Bronchial epithelial cell (primary cell): ENCODE data around the gene NOVA2. TPM values are rescaled to one million over a fixed set of nuclear protein-coding genes. Genes with fewer than 3 reads are reported as not detected.

Experiments
- DNase-seq: peaks from one replicate; pipeline ENCODE4 v3.0.0-alpha.2; 2010; ENCODE audit warnings: low read depth
- FAIRE-seq: peaks from 2 replicates; lab custom pipeline; 2011; peaks lifted over from hg19 to GRCh38; lab: Jason Lieb, UNC
- H3K27me3 ChIP-seq: 2 replicates; pipeline ENCODE4 v1.5.1; 2011; ENCODE audit warnings: low read length; ENCODE audit not compliant: control insufficient read depth, insufficient read depth
- H3K36me3 ChIP-seq: 2 replicates; pipeline ENCODE4 v1.5.1; 2011; ENCODE audit warnings: low read length; ENCODE audit not compliant: control insufficient read depth, insufficient read depth
- H3K4me3 ChIP-seq: 2 replicates; pipeline ENCODE4 v1.5.1; 2011; ENCODE audit warnings: mild to moderate bottlenecking, low read depth, low read length, control low read depth
- total RNA-seq: library from RNA; depleted of rRNA; stranded (reverse); fragments of >200 nt; gene quantifications from 2 replicates; pipeline ENCODE4 v1.2.1, GENCODE V29; 2014
- TF ChIP-seq, protein P1 (sequence below): IDR thresholded peaks from 2 replicates; pipeline ENCODE4 v1.5.1; 2011; ENCODE audit warnings: mild to moderate bottlenecking, moderate library complexity, low read length, control low read depth, inconsistent platforms; ENCODE audit not compliant: insufficient read depth, severe bottlenecking

NOVA2 gene, protein sequence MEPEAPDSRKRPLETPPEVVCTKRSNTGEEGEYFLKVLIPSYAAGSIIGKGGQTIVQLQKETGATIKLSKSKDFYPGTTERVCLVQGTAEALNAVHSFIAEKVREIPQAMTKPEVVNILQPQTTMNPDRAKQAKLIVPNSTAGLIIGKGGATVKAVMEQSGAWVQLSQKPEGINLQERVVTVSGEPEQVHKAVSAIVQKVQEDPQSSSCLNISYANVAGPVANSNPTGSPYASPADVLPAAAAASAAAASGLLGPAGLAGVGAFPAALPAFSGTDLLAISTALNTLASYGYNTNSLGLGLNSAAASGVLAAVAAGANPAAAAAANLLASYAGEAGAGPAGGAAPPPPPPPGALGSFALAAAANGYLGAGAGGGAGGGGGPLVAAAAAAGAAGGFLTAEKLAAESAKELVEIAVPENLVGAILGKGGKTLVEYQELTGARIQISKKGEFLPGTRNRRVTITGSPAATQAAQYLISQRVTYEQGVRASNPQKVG
- total RNA-seq: not detected in 2 replicates

DNA sequence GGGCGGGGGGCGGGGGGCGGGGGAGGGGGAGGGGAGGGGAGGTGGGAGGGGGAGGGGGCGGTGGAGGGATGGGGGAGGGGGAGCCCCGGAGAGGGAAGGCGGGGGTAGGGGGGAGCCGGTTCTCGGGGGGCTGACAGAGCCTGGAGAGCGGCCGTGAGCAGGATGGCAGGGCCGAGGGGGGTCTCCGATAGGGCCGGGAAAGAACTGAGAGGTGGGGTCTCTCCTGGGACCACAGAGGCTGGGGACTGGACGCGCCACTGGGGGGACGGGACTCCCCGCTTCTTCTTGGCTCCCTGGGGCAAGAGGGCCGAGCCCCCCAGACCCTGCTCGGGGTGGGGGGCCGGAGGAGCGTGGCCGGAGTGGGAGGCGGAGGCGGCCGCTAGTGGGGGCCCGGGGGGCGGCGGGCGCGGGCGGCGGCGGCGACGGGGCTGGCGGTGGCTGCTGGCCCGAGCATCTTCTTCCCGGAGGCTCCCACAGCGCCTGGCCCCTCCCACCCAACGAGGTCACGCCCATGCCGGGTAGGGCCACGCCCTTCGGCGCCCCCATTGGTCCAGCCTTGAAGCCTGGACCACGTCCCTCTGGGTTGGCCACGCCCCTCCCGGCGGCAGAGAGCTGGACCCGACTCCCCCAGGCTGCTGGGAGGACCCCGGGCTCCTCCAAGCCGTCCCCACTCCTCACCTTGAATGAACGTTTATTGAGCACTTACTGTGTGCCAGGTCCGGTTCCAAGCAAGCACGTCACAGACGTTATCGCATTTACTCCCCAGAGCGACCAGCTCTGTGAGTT is at the start of gene NOVA2:
Gene NOVA2, minus strand, starts transcription at position 313 of the 786 bp plus-strand sequence. CDS start 514 bp downstream, outside the sequence.
- Histone ChIP-seq H3K36me3 (no peaks in the 10 kb centered on the region), H3K4me3 (no peak within 1 kb of the TSS), H3K27me3 (peaks cover 19% of the 10 kb centered on the region)
- DNase-seq (no peak), FAIRE-seq (no peak)
- TF ChIP-seq, protein P1, sequence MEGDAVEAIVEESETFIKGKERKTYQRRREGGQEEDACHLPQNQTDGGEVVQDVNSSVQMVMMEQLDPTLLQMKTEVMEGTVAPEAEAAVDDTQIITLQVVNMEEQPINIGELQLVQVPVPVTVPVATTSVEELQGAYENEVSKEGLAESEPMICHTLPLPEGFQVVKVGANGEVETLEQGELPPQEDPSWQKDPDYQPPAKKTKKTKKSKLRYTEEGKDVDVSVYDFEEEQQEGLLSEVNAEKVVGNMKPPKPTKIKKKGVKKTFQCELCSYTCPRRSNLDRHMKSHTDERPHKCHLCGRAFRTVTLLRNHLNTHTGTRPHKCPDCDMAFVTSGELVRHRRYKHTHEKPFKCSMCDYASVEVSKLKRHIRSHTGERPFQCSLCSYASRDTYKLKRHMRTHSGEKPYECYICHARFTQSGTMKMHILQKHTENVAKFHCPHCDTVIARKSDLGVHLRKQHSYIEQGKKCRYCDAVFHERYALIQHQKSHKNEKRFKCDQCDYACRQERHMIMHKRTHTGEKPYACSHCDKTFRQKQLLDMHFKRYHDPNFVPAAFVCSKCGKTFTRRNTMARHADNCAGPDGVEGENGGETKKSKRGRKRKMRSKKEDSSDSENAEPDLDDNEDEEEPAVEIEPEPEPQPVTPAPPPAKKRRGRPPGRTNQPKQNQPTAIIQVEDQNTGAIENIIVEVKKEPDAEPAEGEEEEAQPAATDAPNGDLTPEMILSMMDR: no peak

DNA sequence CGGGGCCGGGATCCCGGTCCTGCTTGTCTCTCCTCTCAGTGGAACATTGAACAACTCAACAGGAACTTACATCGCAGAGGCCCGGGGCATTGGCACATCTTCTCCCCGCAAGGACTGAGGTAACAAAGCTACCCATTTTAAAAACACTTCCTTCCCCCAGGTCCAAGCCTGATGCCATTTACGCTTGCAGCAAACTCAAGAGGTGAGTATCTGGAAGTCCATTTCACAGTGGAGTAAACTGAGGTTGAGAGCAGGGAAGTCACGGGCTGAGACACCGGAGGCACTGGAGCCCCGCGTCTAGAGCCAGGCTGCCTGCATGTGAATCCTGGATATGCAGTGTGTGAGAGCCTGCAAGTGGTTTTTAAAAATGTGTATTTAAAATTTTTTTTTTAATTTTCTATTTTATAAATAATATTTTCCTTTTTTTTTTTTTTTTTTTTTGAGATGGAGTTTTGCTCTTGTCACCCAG is 49.7 kb upstream of the NOVA2 start:
- no peak overlapping the region for H3K4me3 ChIP-seq
- peaks cover 2% of the 10 kb centered on the region for H3K36me3 ChIP-seq
- FAIRE-seq: no peak
- TF ChIP-seq, protein P1: no peak
- DNase-seq: no peak
- peaks cover 13% of the 10 kb centered on the region for H3K27me3 ChIP-seq

DNA sequence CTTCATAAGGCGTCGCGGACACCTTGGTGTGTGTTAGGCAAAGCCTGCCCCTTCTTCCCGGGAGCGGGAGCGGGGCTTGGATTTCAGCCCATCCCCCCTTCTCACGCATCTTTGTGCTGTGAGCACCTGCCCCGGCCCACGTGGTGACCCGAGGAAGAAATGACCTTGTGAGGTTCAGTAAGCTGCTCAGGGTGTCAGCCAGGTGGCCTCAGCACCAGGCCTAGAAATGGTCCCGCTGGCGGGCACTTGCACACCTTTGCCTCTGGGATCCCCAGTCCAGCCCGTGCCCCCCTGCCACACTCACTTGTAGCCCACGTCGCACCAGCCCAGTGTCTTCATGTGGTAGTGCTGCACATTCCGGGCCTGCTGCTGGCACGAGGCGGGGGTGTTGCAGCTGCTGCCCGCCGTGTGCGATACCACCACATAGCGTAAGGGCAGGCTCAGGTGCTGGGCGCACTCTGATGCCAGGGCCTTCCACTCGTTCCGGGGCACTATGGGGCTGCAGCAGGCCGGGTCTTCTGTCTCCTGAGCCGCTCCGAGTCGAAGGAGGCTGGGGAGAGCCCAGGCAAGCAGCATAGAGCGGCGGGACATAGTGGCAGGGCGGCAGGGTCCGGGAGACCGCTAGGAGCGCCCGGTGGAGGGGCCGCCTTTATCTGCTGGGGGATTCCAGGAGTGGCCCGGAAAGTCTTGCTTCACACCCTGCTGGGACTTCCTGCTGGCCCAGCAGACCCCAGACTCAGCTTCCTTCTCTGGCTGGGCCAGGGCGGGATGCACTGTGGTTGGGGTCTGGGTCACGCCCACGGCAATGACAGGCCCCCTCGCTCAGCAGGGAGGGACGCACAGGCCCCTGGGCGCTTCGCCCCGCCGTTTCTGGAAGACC is 49.0 kb upstream of the NOVA2 start, which contains the start of gene PGLYRP1:
Gene PGLYRP1, minus strand, starts transcription at position 623 of the 880 bp plus-strand sequence. Its CDS starts 32 bp downstream, at position 591.
- Histone ChIP-seq H3K36me3 (peaks cover 2% of the 10 kb centered on the region), H3K4me3 (no peak within 1 kb of the TSS), H3K27me3 (peaks cover 13% of the 10 kb centered on the region)
- DNase-seq: no peak
- TF ChIP-seq, protein P1: no peak
- no peak for FAIRE-seq

DNA sequence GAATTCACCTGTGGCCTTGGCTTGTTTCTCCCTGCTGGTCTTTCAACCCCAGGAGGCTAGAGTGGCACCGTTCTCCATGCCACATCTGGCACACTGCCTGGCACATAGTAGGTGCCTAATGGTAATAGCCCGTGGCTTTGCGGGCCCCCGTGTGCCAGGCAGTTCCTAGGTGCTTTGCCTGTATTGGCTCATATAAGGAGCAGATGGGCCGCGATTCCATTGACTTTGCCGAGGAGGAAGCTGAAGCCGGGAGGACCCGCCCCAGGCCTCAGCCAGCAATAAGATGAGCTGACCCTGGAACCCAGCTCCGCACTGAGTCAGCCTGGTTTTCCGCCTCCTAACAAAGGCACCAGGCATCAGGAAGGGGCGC is 48.4 kb upstream of the NOVA2 start:
- no peak for DNase-seq
- TF ChIP-seq, protein P1: no peak
- FAIRE-seq: no peak
- Histone ChIP-seq H3K4me3 (no peak overlapping the region), H3K36me3 (peaks cover 2% of the 10 kb centered on the region), H3K27me3 (peaks cover 13% of the 10 kb centered on the region)

DNA sequence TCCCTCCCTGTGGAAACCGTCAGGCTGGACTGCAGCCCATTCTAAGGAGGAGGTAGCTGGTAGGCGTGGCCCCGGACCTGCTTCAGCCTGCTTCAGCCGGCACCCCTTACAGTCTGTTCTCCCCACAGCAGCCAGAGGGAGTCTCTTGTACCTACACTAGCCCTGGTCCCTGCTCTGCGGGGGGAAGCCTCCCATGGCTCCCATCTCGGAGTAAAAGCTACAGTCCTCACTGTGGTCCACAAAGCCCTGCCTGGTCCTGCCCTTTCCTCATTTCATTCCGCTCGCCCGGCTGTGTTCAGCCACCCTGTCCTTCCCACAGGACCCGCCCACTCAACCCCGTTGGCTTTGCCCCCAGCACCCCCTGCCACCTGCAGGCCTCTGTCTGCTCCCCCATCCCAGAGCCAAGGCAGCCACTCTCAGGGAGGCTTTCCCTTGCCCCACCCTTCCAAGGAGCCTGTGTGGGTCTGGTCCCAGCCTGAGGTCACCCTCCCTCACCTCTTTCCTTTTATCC is 47.9 kb upstream of the NOVA2 start:
- DNase-seq: peak; percentile 52
- TF ChIP-seq, protein P1: peak; percentile 50
- no peak for FAIRE-seq
- H3K4me3 ChIP-seq: no peak overlapping the region
- H3K36me3 ChIP-seq: peaks cover 2% of the 10 kb centered on the region
- H3K27me3 ChIP-seq: peaks cover 13% of the 10 kb centered on the region
